Measurements from ENCODE around the gene SYTL3.

- TF ChIP-seq POLR2A (IDR thresholded peaks at IDR 0.05; ENCODE audit: low read depth, low read length) (no peak), TAF1 (IDR thresholded peaks at IDR 0.05; ENCODE audit: low read depth, low read length) (no peak), SPI1 (IDR thresholded peaks at IDR 0.05; ENCODE audit: low read depth, low read length) (no peak)
These were observed 39.4 kb upstream of the SYTL3 start for GRCh38 chr6:158610319-158610968.
